GM23248 (cell line): Measurements from ENCODE around the gene ZNF77. TPM values are rescaled to one million over a fixed set of nuclear protein-coding genes. Genes with fewer than 3 reads are reported as not detected.
"Not testable (repeated sequence)": the region's sequence is repeated elsewhere in the genome, so short reads cannot be mapped to it uniquely, and the experiment has no call there.

Experiments used
- DNase-seq: peaks from one replicate; pipeline ENCODE4 v3.0.0-alpha.2; 2015
- H2AFZ ChIP-seq: fragments of 200-600 bp; sonication (generic); 2 replicates; pipeline ENCODE4 v1.6.1; 2016; ENCODE audit warnings: antibody characterized with exemption
- H3F3A ChIP-seq: fragments of 200-600 bp; sonication (generic); 2 replicates; pipeline ENCODE4 v1.6.1; 2016; ENCODE audit warnings: mild to moderate bottlenecking, antibody characterized with exemption, mixed run types; ENCODE audit not compliant: insufficient read depth
- H3K27ac ChIP-seq: fragments of 200-600 bp; sonication (generic); 2 replicates; pipeline ENCODE4 v1.5.1; 2016; ENCODE audit warnings: mild to moderate bottlenecking
- H3K27me3 ChIP-seq: fragments of 200-600 bp; sonication (generic); replicated peaks from 2 replicates; pipeline ENCODE4 v1.6.1; 2016; ENCODE audit warnings: mild to moderate bottlenecking; ENCODE audit not compliant: insufficient read depth
- H3K36me3 ChIP-seq: fragments of 200-600 bp; sonication (generic); 2 replicates; pipeline ENCODE4 v1.6.1; 2016; ENCODE audit warnings: low read depth, mild to moderate bottlenecking
- H3K4me1 ChIP-seq: fragments of 200-600 bp; sonication (generic); 2 replicates; pipeline ENCODE4 v1.6.1; 2016; ENCODE audit warnings: mild to moderate bottlenecking; ENCODE audit not compliant: insufficient read depth
- H3K4me2 ChIP-seq: fragments of 200-600 bp; sonication (generic); one replicate; pipeline ENCODE4 v1.6.1; 2016; ENCODE audit warnings: mild to moderate bottlenecking; ENCODE audit not compliant: unreplicated experiment
- H3K4me3 ChIP-seq: fragments of 200-600 bp; sonication (generic); 2 replicates; pipeline ENCODE4 v1.5.1; 2016; ENCODE audit warnings: mild to moderate bottlenecking
- H3K79me2 ChIP-seq: fragments of 200-600 bp; sonication (generic); 2 replicates; pipeline ENCODE4 v1.6.1; 2016; ENCODE audit warnings: mild to moderate bottlenecking; ENCODE audit not compliant: insufficient read depth
- H3K9ac ChIP-seq: fragments of 200-600 bp; sonication (generic); 2 replicates; pipeline ENCODE4 v1.6.1; 2016; ENCODE audit warnings: mild to moderate bottlenecking
- H3K9me2 ChIP-seq: fragments of 200-600 bp; sonication (generic); 2 replicates; pipeline ENCODE4 v1.6.1; 2016; ENCODE audit warnings: mixed run types, mild to moderate bottlenecking, moderate library complexity; ENCODE audit not compliant: insufficient read depth
- H3K9me3 ChIP-seq: fragments of 200-600 bp; sonication (generic); one replicate; pipeline ENCODE4 v1.6.1; 2017; ENCODE audit warnings: low read depth
- H4K20me1 ChIP-seq: fragments of 200-600 bp; sonication (generic); 2 replicates; pipeline ENCODE4 v1.6.0; 2016; ENCODE audit not compliant: insufficient read depth
- EZH2 ChIP-seq: fragments of 200-600 bp; sonication (generic); IDR thresholded peaks from 2 replicates; pipeline ENCODE4 v1.6.1; 2018; ENCODE audit warnings: antibody characterized with exemption, mild to moderate bottlenecking; ENCODE audit not compliant: insufficient read depth, poor library complexity, severe bottlenecking
- EZH2phosphoT487 ChIP-seq: fragments of 200-600 bp; sonication (generic); IDR thresholded peaks from 2 replicates; pipeline ENCODE4 v1.6.1; 2018; ENCODE audit warnings: antibody characterized with exemption, moderate library complexity, mild to moderate bottlenecking, low read depth; ENCODE audit not compliant: insufficient read depth
- WGBS, 2 experiments: methylation state at CpG; one replicate each; pipeline ENCODE4 v1.1.6; 2015 to 2017; ENCODE audit warnings: low lambda C conversion rate in 2 of 2, low coverage in 1 of 2; ENCODE audit errors: missing lambda C conversion rate in 2 of 2; 5-methylcytosine and 5-hydroxymethylcytosine counted together
- in situ Hi-C: fragments of 300-500 bp; cut with MboI; formaldehyde crosslinking; loops from 2 replicates; pipeline ENCODE4 v1.15.0; 2020
- polyA plus RNA-seq: library from polyadenylated mRNA; unstranded; fragments of >200 nt; fragmentation: Nextera tagmentation; extraction: Ambion mirVana; gene quantifications from 2 replicates; pipeline ENCODE4 v1.2.1, GENCODE V29; 2016
- total RNA-seq: library from RNA; depleted of rRNA; stranded (reverse); fragments of >200 nt; shearing (Covaris generic); gene quantifications from 2 replicates; pipeline ENCODE4 v1.2.3, GENCODE V29; 2014

Gene ZNF77
- total and polyA plus RNA-seq, 2 experiments from 2014 or later = 1.1 to 1.2 TPM

DNA sequence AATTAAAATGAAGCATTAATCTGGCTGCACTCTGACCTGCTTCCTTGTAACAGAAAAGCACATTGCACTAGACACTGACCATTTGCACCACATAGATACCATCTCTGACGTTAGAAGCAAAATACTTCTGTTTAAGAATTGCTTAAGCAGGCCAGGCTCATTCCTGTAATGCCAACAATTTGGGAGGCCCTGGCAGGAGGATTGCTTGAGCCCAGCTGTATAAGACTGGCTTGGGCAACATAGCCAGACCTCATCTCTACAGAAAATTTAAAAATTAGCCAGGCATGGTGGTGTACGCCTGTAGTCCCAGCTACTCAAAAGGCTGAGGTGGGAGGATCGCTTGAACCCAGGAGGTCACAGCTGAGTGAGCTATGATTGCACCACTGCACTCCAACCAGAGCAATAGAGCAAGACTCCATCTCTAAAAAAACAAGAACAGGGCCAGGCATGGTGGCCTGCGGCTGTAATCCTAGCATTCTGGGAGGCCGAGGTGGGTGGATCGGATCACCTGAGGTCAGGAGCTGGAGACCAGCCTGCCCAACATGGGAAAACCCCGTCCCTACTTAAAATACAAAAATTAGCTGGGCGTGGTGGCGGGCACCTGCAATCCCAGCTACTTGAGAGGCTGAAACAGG, 25.5 kb upstream of the ZNF77 start:
- TF ChIP-seq EZH2phosphoT487 = no peak
- no peak for TF ChIP-seq EZH2
- Histone ChIP-seq H3K9ac (no peak overlapping the region), H3K4me3 (no peak overlapping the region), H3K9me3 (no peaks in the 10 kb centered on the region), H4K20me1 (no peaks in the 10 kb centered on the region), H3K4me1 (no peaks in the 10 kb centered on the region; the same call in 1 of the 2 replicates), H3F3A (no peaks in the 10 kb centered on the region), H3K36me3 (no peaks in the 10 kb centered on the region), H2AFZ (no peak overlapping the region), H3K27ac (no peak overlapping the region), H3K27me3 (no peaks in the 10 kb centered on the region), H3K9me2 (no peaks in the 10 kb centered on the region), H3K79me2 (no peaks in the 10 kb centered on the region), H3K4me2 (no peak overlapping the region)
- in situ Hi-C loops = no loop called here
- peak; percentile 50 for DNase-seq
- 63 to 69% methylated on average over 9 of the region's 9 CpGs for WGBS, 2 experiments

- WGBS, 2 experiments = 42 to 48% methylated on average over 5 of the region's 5 CpGs
- DNase-seq = peak; percentile 44
Observed at GRCh38 chr19:2969104-2969504, 24.3 kb upstream of the ZNF77 start.

DNA sequence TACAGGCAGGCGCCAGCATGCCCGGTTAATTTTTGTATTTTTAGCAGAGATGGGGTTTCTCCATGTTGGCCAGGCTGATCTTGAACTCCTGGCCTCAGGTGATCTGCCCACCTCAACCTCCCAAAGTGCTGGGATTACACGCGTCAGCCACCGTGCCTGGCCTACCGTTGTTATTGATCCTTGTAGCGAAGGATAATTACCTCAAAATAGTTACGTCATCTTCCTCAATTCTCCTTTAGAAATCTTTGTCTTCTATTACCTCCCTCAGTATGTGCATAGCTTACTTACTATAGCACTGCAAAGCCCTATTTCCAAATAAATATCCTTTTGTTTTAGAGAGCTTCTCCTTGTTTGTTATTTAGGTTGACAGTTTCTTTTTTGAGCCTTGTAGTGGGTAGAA, 23.2 kb upstream of the ZNF77 start:
- WGBS, 2 experiments = 69 to 77% methylated on average over 8 of the region's 8 CpGs
- no peaks in the 10 kb centered on the region for H3F3A ChIP-seq
- H3K4me3 ChIP-seq = no peak overlapping the region
- in situ Hi-C loops = no loop called here
- H3K9me3 ChIP-seq = no peaks in the 10 kb centered on the region
- no peak overlapping the region for H3K9ac ChIP-seq
- no peaks in the 10 kb centered on the region for H3K9me2 ChIP-seq
- no peaks in the 10 kb centered on the region for H3K79me2 ChIP-seq
- no peaks in the 10 kb centered on the region for H4K20me1 ChIP-seq
- no peaks in the 10 kb centered on the region for H3K27me3 ChIP-seq
- no peaks in the 10 kb centered on the region for H3K4me1 ChIP-seq
- H3K4me2 ChIP-seq = no peak overlapping the region
- TF ChIP-seq EZH2 = no peak
- TF ChIP-seq EZH2phosphoT487 = no peak
- no peak overlapping the region for H2AFZ ChIP-seq
- H3K27ac ChIP-seq = no peak overlapping the region
- H3K36me3 ChIP-seq = no peaks in the 10 kb centered on the region
- no peak for DNase-seq

More at GRCh38 chr19:2969104-2969504, 24.3 kb upstream of the ZNF77 start:
- H3K4me1 ChIP-seq = no peaks in the 10 kb centered on the region
- H3K79me2 ChIP-seq = no peaks in the 10 kb centered on the region
- H3F3A ChIP-seq = no peaks in the 10 kb centered on the region
- no peaks in the 10 kb centered on the region for H3K9me2 ChIP-seq
- no peak overlapping the region; the same call in 1 of the 2 replicates for H2AFZ ChIP-seq
- H3K36me3 ChIP-seq = no peaks in the 10 kb centered on the region
- H3K4me2 ChIP-seq = no peak overlapping the region
- no peak overlapping the region for H3K27ac ChIP-seq
- in situ Hi-C loops = no loop called here
- H3K27me3 ChIP-seq = no peaks in the 10 kb centered on the region
- H3K9ac ChIP-seq = no peak overlapping the region
- TF ChIP-seq EZH2phosphoT487 (no peak), EZH2 (no peak)
- no peaks in the 10 kb centered on the region for H3K9me3 ChIP-seq
- H4K20me1 ChIP-seq = no peaks in the 10 kb centered on the region
- no peak overlapping the region for H3K4me3 ChIP-seq

DNA sequence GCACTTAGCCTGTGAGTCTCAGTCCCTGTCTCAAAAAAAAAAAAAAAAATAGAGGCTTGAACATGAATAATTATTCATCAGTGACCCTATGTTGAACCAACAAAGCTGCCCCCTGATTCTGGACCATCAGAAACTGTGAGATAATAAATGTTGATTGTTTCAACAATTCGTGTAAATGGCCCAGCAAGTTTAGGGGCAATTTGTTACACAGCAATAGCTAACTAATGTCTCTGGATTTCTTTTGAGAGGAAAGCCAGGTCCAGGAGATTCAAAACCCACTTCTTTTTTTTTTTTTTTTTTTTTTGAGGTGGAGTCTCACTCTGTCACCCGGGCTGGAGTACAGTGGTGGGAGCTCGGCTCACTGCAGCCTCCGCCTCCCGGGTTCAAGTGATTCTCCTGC, 20.1 kb upstream of the ZNF77 start:
- in situ Hi-C loops = no loop called here
- H3K27me3 ChIP-seq = no peaks in the 10 kb centered on the region
- H2AFZ ChIP-seq = no peak overlapping the region
- DNase-seq = no peak
- TF ChIP-seq EZH2 (no peak), EZH2phosphoT487 (no peak)
- H3K4me1 ChIP-seq = no peaks in the 10 kb centered on the region
- H3F3A ChIP-seq = no peaks in the 10 kb centered on the region
- H3K4me3 ChIP-seq = no peak overlapping the region
- no peaks in the 10 kb centered on the region for H3K9me3 ChIP-seq
- H3K79me2 ChIP-seq = no peaks in the 10 kb centered on the region
- WGBS, 2 experiments = 92 to 97% methylated on average over 5 of the region's 5 CpGs
- H3K36me3 ChIP-seq = no peaks in the 10 kb centered on the region
- H3K9me2 ChIP-seq = no peaks in the 10 kb centered on the region
- no peak overlapping the region for H3K27ac ChIP-seq
- no peak overlapping the region for H3K4me2 ChIP-seq
- H4K20me1 ChIP-seq = no peaks in the 10 kb centered on the region
- H3K9ac ChIP-seq = no peak overlapping the region

- H3K4me1 ChIP-seq, DNase-seq, H3K36me3 ChIP-seq, H3K9me2 ChIP-seq, H3F3A ChIP-seq, H4K20me1 ChIP-seq, H3K9me3 ChIP-seq, H3K27me3 ChIP-seq, H3K4me2 ChIP-seq, H3K4me3 ChIP-seq, H3K9ac ChIP-seq, in situ Hi-C loops, H3K27ac ChIP-seq, H3K79me2 ChIP-seq, H2AFZ ChIP-seq: not testable (repeated sequence)
- WGBS, 2 experiments = 69 to 72% methylated on average over 12 of the region's 12 CpGs
Observed at GRCh38 chr19:2963631-2964030, 18.9 kb upstream of the ZNF77 start.
